Effector memory CD8-positive, alpha-beta T cell (primary cell): ENCODE data around the gene DDX39B.
A peak's percentile ranks its signal among the peaks of the same experiment; 100 is the strongest.

ENCODE experiments used
- ATAC-seq: fragments of 150-1000 bp; cut with Tn5 transposase; replicated peaks from 2 replicates; pipeline ENCODE4 v1.10.0; 2021; ENCODE audit warnings: mild to moderate bottlenecking, moderate library complexity
- DNase-seq, 3 experiments: peaks; one replicate each; pipeline ENCODE4 v3.0.0; 2021
- H3K27ac Mint-ChIP-seq, 2 donors: one replicate each; pipeline ENCODE4 v1.8.0; 2022; ENCODE audit warnings: mild to moderate bottlenecking in 2 of 2, mixed read lengths in 2 of 2, moderate library complexity in 2 of 2
- H3K27me3 Mint-ChIP-seq, 2 donors: one replicate each; pipeline ENCODE4 v1.8.0; 2022; ENCODE audit warnings: mixed read lengths in 2 of 2
- H3K36me3 Mint-ChIP-seq: one replicate; pipeline ENCODE4 v1.8.0; 2022; ENCODE audit warnings: mild to moderate bottlenecking, moderate library complexity, mixed read lengths; ENCODE audit not compliant: insufficient read depth
- H3K4me1 Mint-ChIP-seq, 2 donors: one replicate each; pipeline ENCODE4 v1.8.0; 2022; ENCODE audit warnings: low read depth in 2 of 2, mixed read lengths in 2 of 2
- H3K4me3 Mint-ChIP-seq, 2 donors: one replicate each; pipeline ENCODE4 v1.8.0; 2022; ENCODE audit warnings: mild to moderate bottlenecking in 2 of 2, mixed read lengths in 2 of 2, moderate library complexity in 2 of 2
- H3K9me3 Mint-ChIP-seq, 2 donors: one replicate each; pipeline ENCODE4 v1.8.0; 2022; ENCODE audit warnings: mixed read lengths in 2 of 2

DDX39B gene

DNA sequence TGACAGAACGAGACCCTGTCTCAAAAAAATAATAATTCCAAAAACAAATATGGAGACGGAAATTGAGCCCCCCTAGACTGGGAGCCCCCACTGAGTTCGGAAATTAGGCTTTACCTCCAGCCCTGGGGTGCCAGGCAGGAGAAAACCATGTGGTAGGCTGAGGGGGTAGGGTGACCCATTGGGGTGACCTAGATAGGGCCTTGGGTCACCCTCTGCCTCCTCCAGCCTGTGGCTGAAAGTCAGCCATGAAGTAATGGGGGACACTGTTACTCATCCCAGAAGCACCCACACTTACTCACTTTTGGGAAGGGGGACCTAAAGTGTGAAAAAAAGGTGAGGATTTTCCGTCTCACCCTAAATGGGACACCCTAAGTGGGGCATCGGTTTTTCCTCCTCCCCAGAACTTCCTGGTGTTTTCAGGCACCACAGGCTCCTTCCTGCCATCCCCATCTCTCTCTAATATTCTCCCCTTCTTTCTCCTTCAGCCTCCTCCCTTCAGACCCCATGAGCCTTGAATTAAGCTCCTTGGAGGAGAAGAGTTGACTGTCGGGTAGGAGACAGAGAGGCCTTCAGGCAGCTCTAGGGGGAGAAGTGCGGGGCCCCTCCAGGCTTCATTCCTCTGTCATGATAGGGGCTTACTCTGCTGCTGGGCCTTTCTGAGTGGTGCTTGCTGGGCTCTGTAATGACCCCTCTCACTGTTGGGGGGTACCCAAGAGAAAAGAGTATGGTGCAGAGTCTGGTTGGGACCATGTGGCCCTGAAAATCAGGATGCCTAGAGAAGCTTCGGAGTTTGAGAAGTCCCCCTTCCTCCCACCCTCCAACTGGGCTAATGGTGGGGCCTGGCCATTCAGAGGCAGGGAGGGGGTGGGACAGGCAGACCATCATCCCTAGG lies 38.0 kb upstream of the DDX39B start:
- H3K27ac Mint-ChIP-seq, result peak overlapping the region; percentile 98 to 99
- peaks cover 59% of the 10 kb centered on the region for H3K36me3 Mint-ChIP-seq
- ATAC-seq, result no peak
- no peaks in the 10 kb centered on the region for H3K9me3 Mint-ChIP-seq
- DNase-seq, result no peak
- H3K27me3 Mint-ChIP-seq, result no peaks in the 10 kb centered on the region
- H3K4me3 Mint-ChIP-seq, result peak overlapping the region; percentile 82 to 99
- peaks cover 69 to 76% of the 10 kb centered on the region in 2 donors for H3K4me1 Mint-ChIP-seq

DNA sequence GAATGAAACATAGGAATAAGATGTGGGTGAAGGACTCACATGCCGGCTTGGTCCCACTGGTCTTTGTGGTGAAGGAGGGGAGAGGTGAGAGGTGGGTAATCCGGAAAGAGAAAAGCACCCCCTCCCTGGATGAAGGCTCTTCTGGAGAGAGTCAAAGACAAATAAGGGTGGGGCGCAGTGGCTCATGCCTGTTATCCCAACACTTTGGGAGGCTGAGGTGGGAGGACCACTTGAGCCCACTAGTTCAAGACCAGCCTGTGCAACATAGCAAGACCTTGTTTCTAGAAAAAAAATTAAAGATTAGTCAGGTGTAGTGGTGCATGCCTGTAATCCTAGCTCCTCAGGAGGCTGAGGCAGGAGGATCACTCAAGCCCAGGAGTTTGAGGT lies 37.3 kb upstream of the DDX39B start:
- H3K9me3 Mint-ChIP-seq, result no peaks in the 10 kb centered on the region
- peak overlapping the region; percentile 98 to 99 for H3K27ac Mint-ChIP-seq
- no peak for ATAC-seq
- H3K27me3 Mint-ChIP-seq, result no peaks in the 10 kb centered on the region
- no peak for DNase-seq
- H3K36me3 Mint-ChIP-seq, result peaks cover 62% of the 10 kb centered on the region
- H3K4me1 Mint-ChIP-seq, result peaks cover 72 to 83% of the 10 kb centered on the region in 2 donors
- peak overlapping the region; percentile 82 to 99 for H3K4me3 Mint-ChIP-seq

GRCh38 chr6:31578184-31579118 lies 36.6 kb upstream of the DDX39B start:
- peaks cover 79 to 90% of the 10 kb centered on the region in 2 donors for H3K4me1 Mint-ChIP-seq
- H3K27ac Mint-ChIP-seq, result peak overlapping the region; percentile 98 to 99

DNA sequence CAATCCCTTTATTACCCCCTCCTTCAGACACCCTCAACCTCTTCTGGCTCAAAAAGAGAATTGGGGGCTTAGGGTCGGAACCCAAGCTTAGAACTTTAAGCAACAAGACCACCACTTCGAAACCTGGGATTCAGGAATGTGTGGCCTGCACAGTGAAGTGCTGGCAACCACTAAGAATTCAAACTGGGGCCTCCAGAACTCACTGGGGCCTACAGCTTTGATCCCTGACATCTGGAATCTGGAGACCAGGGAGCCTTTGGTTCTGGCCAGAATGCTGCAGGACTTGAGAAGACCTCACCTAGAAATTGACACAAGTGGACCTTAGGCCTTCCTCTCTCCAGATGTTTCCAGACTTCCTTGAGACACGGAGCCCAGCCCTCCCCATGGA lies 35.8 kb upstream of the DDX39B start:
- peaks cover 72% of the 10 kb centered on the region for H3K36me3 Mint-ChIP-seq
- H3K4me3 Mint-ChIP-seq, result peak overlapping the region; percentile 82 to 99
- H3K27me3 Mint-ChIP-seq, result no peaks in the 10 kb centered on the region
- ATAC-seq (no peak), DNase-seq (no peak)
- peaks cover 80 to 92% of the 10 kb centered on the region in 2 donors for H3K4me1 Mint-ChIP-seq
- H3K9me3 Mint-ChIP-seq, result no peaks in the 10 kb centered on the region
- H3K27ac Mint-ChIP-seq, result peak overlapping the region; percentile 92 to 98

More at GRCh38 chr6:31578184-31579118, 36.6 kb upstream of the DDX39B start:
- Mint-ChIP-seq H3K9me3 (no peaks in the 10 kb centered on the region), H3K27me3 (no peaks in the 10 kb centered on the region), H3K36me3 (peaks cover 67% of the 10 kb centered on the region), H3K4me3 (peak overlapping the region; percentile 82 to 99)
- DNase-seq (no peak), ATAC-seq (no peak)

- peaks cover 78 to 91% of the 10 kb centered on the region in 2 donors for H3K4me1 Mint-ChIP-seq
- H3K4me3 Mint-ChIP-seq, result peak overlapping the region; percentile 82 to 99
- H3K9me3 Mint-ChIP-seq, result no peaks in the 10 kb centered on the region
- peak; percentile 15 for ATAC-seq
- H3K27ac Mint-ChIP-seq, result peak overlapping the region; percentile 92 to 98
- peak in 2 of 3 experiments; percentile 35 to 44 for DNase-seq
- H3K27me3 Mint-ChIP-seq, result no peaks in the 10 kb centered on the region
- peaks cover 77% of the 10 kb centered on the region for H3K36me3 Mint-ChIP-seq
These were observed 35.2 kb upstream of the DDX39B start for GRCh38 chr6:31576897-31577578.

DNA sequence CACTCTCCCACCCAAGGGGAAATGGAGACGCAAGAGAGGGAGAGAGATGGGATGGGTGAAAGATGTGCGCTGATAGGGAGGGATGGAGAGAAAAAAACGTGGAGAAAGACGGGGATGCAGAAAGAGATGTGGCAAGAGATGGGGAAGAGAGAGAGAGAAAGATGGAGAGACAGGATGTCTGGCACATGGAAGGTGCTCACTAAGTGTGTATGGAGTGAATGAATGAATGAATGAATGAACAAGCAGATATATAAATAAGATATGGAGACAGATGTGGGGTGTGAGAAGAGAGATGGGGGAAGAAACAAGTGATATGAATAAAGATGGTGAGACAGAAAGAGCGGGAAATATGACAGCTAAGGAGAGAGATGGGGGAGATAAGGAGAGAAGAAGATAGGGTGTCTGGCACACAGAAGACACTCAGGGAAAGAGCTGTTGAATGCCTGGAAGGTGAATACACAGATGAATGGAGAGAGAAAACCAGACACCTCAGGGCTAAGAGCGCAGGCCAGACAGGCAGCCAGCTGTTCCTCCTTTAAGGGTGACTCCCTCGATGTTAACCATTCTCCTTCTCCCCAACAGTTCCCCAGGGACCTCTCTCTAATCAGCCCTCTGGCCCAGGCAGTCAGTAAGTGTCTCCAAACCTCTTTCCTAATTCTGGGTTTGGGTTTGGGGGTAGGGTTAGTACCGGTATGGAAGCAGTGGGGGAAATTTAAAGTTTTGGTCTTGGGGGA lies 34.3 kb upstream of the DDX39B start:
- DNase-seq, result no peak
- Mint-ChIP-seq H3K9me3 (no peaks in the 10 kb centered on the region), H3K36me3 (peaks cover 73% of the 10 kb centered on the region), H3K4me3 (peak overlapping the region; percentile 82 to 99), H3K27ac (peak overlapping the region; percentile 92 to 98), H3K27me3 (no peaks in the 10 kb centered on the region), H3K4me1 (peaks cover 75 to 91% of the 10 kb centered on the region in 2 donors)
- ATAC-seq, result no peak

DNA sequence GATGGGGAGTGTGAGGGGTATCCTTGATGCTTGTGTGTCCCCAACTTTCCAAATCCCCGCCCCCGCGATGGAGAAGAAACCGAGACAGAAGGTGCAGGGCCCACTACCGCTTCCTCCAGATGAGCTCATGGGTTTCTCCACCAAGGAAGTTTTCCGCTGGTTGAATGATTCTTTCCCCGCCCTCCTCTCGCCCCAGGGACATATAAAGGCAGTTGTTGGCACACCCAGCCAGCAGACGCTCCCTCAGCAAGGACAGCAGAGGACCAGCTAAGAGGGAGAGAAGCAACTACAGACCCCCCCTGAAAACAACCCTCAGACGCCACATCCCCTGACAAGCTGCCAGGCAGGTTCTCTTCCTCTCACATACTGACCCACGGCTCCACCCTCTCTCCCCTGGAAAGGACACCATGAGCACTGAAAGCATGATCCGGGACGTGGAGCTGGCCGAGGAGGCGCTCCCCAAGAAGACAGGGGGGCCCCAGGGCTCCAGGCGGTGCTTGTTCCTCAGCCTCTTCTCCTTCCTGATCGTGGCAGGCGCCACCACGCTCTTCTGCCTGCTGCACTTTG lies 33.6 kb upstream of the DDX39B start, which contains the start of gene TNF:
TSS of gene TNF (plus strand) at position 231 of the 567 bp plus-strand sequence. CDS start at position 408, 177 bp downstream.
- Mint-ChIP-seq H3K4me1 (peaks cover 72 to 90% of the 10 kb centered on the region in 2 donors), H3K9me3 (no peaks in the 10 kb centered on the region), H3K4me3 (peak within 1 kb of the TSS; percentile 82 to 99), H3K27me3 (no peaks in the 10 kb centered on the region), H3K27ac (peak within 1 kb of the TSS; percentile 92 to 98), H3K36me3 (peaks cover 66% of the 10 kb centered on the region)
- DNase-seq (peak; percentile 57 to 63 (median 59)), ATAC-seq (peak; percentile 12)

GRCh38 chr6:31574106-31575061 lies 32.6 kb upstream of the DDX39B start:
- ATAC-seq (no peak), DNase-seq (no peak)
- peaks cover 70 to 89% of the 10 kb centered on the region in 2 donors for H3K4me1 Mint-ChIP-seq
- H3K4me3 Mint-ChIP-seq, result peak overlapping the region; percentile 82 to 99
- no peaks in the 10 kb centered on the region for H3K27me3 Mint-ChIP-seq
- no peaks in the 10 kb centered on the region for H3K9me3 Mint-ChIP-seq
- H3K36me3 Mint-ChIP-seq, result peaks cover 66% of the 10 kb centered on the region
- peak overlapping the region; percentile 92 to 98 for H3K27ac Mint-ChIP-seq

DNA sequence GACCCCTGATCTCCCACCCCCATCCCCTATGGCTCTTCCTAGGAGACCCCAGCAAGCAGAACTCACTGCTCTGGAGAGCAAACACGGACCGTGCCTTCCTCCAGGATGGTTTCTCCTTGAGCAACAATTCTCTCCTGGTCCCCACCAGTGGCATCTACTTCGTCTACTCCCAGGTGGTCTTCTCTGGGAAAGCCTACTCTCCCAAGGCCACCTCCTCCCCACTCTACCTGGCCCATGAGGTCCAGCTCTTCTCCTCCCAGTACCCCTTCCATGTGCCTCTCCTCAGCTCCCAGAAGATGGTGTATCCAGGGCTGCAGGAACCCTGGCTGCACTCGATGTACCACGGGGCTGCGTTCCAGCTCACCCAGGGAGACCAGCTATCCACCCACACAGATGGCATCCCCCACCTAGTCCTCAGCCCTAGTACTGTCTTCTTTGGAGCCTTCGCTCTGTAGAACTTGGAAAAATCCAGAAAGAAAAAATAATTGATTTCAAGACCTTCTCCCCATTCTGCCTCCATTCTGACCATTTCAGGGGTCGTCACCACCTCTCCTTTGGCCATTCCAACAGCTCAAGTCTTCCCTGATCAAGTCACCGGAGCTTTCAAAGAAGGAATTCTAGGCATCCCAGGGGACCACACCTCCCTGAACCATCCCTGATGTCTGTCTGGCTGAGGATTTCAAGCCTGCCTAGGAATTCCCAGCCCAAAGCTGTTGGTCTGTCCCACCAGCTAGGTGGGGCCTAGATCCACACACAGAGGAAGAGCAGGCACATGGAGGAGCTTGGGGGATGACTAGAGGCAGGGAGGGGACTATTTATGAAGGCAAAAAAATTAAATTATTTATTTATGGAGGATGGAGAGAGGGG lies 31.7 kb upstream of the DDX39B start:
- peaks cover 68 to 89% of the 10 kb centered on the region in 2 donors for H3K4me1 Mint-ChIP-seq
- H3K4me3 Mint-ChIP-seq, result peak overlapping the region; percentile 82 to 99
- DNase-seq, result no peak
- H3K27me3 Mint-ChIP-seq, result no peaks in the 10 kb centered on the region
- H3K36me3 Mint-ChIP-seq, result peaks cover 66% of the 10 kb centered on the region
- peak overlapping the region; percentile 92 to 98 for H3K27ac Mint-ChIP-seq
- ATAC-seq, result no peak
- H3K9me3 Mint-ChIP-seq, result no peaks in the 10 kb centered on the region

DNA sequence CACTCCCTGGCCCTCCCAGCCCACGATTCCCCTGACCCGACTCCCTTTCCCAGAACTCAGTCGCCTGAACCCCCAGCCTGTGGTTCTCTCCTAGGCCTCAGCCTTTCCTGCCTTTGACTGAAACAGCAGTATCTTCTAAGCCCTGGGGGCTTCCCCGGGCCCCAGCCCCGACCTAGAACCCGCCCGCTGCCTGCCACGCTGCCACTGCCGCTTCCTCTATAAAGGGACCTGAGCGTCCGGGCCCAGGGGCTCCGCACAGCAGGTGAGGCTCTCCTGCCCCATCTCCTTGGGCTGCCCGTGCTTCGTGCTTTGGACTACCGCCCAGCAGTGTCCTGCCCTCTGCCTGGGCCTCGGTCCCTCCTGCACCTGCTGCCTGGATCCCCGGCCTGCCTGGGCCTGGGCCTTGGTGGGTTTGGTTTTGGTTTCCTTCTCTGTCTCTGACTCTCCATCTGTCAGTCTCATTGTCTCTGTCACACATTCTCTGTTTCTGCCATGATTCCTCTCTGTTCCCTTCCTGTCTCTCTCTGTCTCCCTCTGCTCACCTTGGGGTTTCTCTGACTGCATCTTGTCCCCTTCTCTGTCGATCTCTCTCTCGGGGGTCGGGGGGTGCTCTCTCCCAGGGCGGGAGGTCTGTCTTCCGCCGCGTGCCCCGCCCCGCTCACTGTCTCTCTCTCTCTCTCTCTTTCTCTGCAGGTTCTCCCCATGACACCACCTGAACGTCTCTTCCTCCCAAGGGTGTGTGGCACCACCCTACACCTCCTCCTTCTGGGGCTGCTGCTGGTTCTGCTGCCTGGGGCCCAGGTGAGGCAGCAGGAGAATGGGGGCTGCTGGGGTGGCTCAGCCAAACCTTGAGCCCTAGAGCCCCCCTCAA lies 30.5 kb upstream of the DDX39B start, which contains the start of gene LTA:
TSS of gene LTA (plus strand) at position 249 of the 871 bp plus-strand sequence. CDS start at position 703, 454 bp downstream.
- H3K9me3 Mint-ChIP-seq, result no peaks in the 10 kb centered on the region
- H3K4me3 Mint-ChIP-seq, result peak within 1 kb of the TSS; percentile 82 to 99
- no peaks in the 10 kb centered on the region for H3K27me3 Mint-ChIP-seq
- H3K27ac Mint-ChIP-seq, result peak within 1 kb of the TSS; percentile 92 to 98
- ATAC-seq, result peak; percentile 59
- H3K36me3 Mint-ChIP-seq, result peaks cover 68% of the 10 kb centered on the region
- DNase-seq, result peak; percentile 66 to 71 (median 67)
- peaks cover 73 to 94% of the 10 kb centered on the region in 2 donors for H3K4me1 Mint-ChIP-seq
